Thyroid gland (tissue), 4 donors: ENCODE data around the gene PEX10.

Source experiments
- POLR2A ChIP-seq, 2 donors: fragments of 450-650 bp; IDR thresholded peaks; one replicate each; pipeline ENCODE4 v1.6.1; 2017; ENCODE audit warnings: antibody characterized with exemption in 2 of 2, mild to moderate bottlenecking in 2 of 2, moderate library complexity in 1 of 2
- TF ChIP-seq, protein P1 (sequence below), 6 experiments: fragments of 200-600 bp in 3 of 6; fragments of 450-650 bp in 3 of 6; sonication (generic) in 3 of 6; IDR thresholded peaks; one replicate each; pipeline ENCODE4 v1.5.1; 2016 to 2019; ENCODE audit warnings: antibody characterized with exemption in 6 of 6, mild to moderate bottlenecking in 2 of 6, inconsistent platforms in 1 of 6, moderate library complexity in 1 of 6

DNA sequence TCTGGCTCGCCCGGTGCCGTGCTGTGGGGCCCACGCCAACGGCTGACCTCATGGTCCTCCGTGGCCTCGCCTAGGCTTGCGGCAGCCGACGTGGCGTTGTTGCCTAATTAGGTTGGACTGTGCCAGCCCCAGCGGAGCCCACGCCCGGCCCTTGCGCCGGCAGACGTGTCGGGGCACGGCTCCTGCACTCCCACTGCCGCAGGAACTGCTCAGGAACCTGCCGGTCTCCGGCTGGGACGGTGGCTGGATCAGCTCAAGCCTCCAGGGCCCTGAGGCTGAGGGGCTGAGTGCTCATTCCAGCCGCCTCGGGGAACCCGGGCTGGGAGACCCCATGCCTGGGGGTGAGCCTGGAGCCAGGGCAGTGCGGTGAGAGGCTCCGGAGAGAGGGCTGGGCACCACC, 16.1 kb upstream of the PEX10 start:
- TF ChIP-seq POLR2A (IDR thresholded peaks at IDR 0.05): no peak
- TF ChIP-seq, protein P1, sequence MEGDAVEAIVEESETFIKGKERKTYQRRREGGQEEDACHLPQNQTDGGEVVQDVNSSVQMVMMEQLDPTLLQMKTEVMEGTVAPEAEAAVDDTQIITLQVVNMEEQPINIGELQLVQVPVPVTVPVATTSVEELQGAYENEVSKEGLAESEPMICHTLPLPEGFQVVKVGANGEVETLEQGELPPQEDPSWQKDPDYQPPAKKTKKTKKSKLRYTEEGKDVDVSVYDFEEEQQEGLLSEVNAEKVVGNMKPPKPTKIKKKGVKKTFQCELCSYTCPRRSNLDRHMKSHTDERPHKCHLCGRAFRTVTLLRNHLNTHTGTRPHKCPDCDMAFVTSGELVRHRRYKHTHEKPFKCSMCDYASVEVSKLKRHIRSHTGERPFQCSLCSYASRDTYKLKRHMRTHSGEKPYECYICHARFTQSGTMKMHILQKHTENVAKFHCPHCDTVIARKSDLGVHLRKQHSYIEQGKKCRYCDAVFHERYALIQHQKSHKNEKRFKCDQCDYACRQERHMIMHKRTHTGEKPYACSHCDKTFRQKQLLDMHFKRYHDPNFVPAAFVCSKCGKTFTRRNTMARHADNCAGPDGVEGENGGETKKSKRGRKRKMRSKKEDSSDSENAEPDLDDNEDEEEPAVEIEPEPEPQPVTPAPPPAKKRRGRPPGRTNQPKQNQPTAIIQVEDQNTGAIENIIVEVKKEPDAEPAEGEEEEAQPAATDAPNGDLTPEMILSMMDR (IDR thresholded peaks at IDR 0.05): no peak
